ENCODE results near the gene CIRBP.

GRCh38 chr19:1276628-1277022, 7.5 kb downstream of the CIRBP start:
- TF ChIP-seq CTCF (IDR thresholded peaks at IDR 0.05) (no peak), EP300 (IDR thresholded peaks at IDR 0.05) (no peak), POLR2A (IDR thresholded peaks at IDR 0.05) (no peak)
